ENCODE measurements around the gene MAP3K21. TPM values are rescaled to one million over a fixed set of nuclear protein-coding genes. Genes with fewer than 3 reads are reported as not detected.
A peak's percentile ranks its signal among the peaks of the same experiment; 100 is the strongest.

The MAP3K21 gene
- total RNA-seq, 2 donors from 2014 or later, result 0.14 to 2.8 TPM

DNA sequence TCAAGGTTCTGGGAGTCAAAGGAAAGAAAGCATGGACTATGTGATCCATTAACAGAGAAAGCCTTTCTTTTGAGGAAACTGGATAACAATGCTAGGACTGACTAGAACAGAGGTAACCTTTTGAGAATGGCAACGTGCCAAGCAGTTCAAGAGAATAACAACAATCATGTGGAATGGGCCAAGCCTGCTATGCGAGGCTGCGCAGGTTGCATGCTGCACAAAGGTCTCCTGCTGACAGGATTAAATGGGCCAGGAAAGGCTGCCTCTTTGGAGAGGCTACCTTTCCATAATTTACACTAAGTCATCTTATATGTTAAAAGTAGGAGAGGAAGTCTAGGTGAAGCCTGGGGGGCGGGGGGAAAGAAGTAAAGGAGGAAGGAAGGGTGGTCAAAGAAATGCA lies 37.8 kb upstream of the MAP3K21 start:
- ATAC-seq (ENCODE audit: insufficient number of reproducible peaks, low FRiP score, low read depth) (no peak), DNase-seq (ENCODE audit: low spot score) (no peak)
- H3K4me1 ChIP-seq (ENCODE audit: control insufficient read depth in 1 of 2, low read depth in 2 of 2), result peaks cover 0 to 4% of the 10 kb centered on the region in 2 donors
- no peaks in the 10 kb centered on the region for H3K36me3 ChIP-seq
- H3K9me3 ChIP-seq, result no peaks in the 10 kb centered on the region
- no peak overlapping the region for H3K27ac ChIP-seq
- H3K27me3 ChIP-seq (replicated peaks; ENCODE audit: insufficient read depth), result no peaks in the 10 kb centered on the region
- H3K4me3 ChIP-seq, result no peak overlapping the region
- TF ChIP-seq, protein P1, sequence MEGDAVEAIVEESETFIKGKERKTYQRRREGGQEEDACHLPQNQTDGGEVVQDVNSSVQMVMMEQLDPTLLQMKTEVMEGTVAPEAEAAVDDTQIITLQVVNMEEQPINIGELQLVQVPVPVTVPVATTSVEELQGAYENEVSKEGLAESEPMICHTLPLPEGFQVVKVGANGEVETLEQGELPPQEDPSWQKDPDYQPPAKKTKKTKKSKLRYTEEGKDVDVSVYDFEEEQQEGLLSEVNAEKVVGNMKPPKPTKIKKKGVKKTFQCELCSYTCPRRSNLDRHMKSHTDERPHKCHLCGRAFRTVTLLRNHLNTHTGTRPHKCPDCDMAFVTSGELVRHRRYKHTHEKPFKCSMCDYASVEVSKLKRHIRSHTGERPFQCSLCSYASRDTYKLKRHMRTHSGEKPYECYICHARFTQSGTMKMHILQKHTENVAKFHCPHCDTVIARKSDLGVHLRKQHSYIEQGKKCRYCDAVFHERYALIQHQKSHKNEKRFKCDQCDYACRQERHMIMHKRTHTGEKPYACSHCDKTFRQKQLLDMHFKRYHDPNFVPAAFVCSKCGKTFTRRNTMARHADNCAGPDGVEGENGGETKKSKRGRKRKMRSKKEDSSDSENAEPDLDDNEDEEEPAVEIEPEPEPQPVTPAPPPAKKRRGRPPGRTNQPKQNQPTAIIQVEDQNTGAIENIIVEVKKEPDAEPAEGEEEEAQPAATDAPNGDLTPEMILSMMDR (IDR thresholded peaks at IDR 0.05), result no peak

DNA sequence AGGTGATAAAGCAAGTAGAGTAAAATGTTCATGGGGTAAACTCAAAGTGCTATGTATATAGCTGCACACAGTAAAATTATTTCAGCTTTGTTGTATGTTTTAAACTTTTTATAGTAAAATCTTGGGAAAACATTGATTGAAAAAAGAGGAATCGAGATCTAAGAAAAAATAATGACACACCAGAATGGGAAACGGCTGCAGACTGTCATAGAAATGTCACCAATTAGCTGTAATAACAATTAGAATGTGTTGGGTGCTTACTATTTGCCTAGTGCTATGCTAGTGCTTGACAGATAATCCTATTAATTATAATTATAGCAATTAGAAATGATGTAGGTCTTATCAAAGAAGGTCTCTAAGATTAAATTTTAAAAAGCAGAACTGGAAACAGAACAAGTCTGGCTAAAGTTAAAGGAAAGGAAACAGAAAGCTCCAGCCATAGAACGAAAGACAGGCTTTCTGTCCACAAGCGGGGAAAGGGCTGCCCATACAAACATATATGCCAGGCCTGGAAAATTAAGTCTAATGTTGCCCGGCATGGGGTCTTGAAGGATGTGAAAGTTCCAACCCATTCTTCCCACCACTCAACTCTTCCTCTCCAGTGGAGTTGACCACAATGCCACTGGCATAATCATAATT lies 37.0 kb upstream of the MAP3K21 start:
- TF ChIP-seq, protein P1 (IDR thresholded peaks at IDR 0.05), result no peak
- Histone ChIP-seq H3K9me3 (no peaks in the 10 kb centered on the region), H3K4me3 (no peak overlapping the region), H3K27ac (no peak overlapping the region), H3K36me3 (no peaks in the 10 kb centered on the region), H3K4me1 (ENCODE audit: control insufficient read depth in 1 of 2, low read depth in 2 of 2) (peaks cover 0 to 9% of the 10 kb centered on the region in 2 donors), H3K27me3 (replicated peaks; ENCODE audit: insufficient read depth) (no peaks in the 10 kb centered on the region)
- ATAC-seq (ENCODE audit: insufficient number of reproducible peaks, low FRiP score, low read depth) (no peak), DNase-seq (ENCODE audit: low spot score) (no peak)

DNA sequence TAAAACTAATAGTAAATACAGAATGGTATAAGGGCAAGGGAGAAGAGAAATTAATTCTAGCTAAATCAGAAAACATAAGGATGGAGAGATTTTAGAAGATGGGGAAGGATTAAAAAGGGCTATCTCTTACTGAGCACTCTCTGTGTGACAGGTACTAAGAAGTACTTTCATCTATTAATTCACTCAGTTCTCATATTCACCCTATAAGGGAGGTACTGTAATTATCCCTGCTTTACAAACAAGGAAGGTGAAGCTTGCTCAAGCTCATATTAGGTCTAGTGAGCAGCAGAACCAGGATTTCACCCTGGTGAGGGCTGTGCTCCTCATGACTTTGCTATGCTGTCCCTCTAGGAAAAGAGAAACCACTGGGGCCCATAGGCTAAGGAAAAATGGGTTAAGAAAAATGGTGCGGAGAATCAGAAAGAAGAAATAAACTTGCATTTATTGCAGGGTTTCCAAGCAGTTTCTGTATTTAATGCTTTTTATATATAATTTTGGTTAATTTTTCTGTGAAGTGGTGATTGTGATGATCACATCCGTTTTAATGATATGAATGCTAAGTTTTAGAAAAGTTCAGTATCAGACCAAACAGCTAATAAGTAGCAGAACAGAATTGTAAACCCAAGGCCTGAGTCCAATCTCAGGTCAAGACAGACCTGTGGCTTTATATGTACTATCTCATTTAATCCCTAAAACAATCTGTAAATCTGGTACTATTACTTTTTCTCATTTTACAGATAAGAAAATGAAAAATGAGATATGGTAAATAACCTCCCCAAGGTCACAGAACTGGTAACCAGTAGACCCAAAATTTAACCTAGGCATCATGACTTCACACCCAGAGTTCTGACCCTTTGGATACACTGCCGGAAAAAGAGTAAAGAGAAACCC lies 33.7 kb upstream of the MAP3K21 start:
- no peaks in the 10 kb centered on the region for H3K27me3 ChIP-seq (replicated peaks; ENCODE audit: insufficient read depth)
- H3K9me3 ChIP-seq, result no peaks in the 10 kb centered on the region
- TF ChIP-seq, protein P1 (IDR thresholded peaks at IDR 0.05), result no peak
- no peak overlapping the region for H3K27ac ChIP-seq
- H3K4me3 ChIP-seq, result no peak overlapping the region
- no peak for ATAC-seq (ENCODE audit: insufficient number of reproducible peaks, low FRiP score, low read depth)
- no peak for DNase-seq (ENCODE audit: low spot score)
- H3K4me1 ChIP-seq (ENCODE audit: control insufficient read depth in 1 of 2, low read depth in 2 of 2), result peaks cover 0 to 16% of the 10 kb centered on the region in 2 donors
- H3K36me3 ChIP-seq, result no peaks in the 10 kb centered on the region

DNA sequence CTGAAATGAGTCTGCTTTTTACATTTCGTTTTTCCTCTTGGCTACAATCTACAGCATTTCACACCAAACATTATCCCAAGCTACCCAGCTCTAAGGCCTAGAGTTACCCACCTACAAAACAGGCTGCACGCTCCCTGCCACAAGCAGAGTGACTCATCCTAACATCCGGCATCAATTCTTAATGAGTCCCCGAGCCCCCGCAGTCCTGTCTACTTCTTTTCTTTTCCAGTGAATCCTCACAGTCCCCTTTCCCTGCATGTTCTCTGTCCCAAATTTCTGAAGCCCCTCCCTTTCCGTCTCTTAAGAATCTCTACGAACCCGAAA lies 32.6 kb upstream of the MAP3K21 start:
- H3K27me3 ChIP-seq (replicated peaks; ENCODE audit: insufficient read depth), result no peaks in the 10 kb centered on the region
- no peaks in the 10 kb centered on the region for H3K36me3 ChIP-seq
- H3K27ac ChIP-seq, result peak overlapping the region in 1 of 2 donors; percentile 36
- H3K9me3 ChIP-seq, result no peaks in the 10 kb centered on the region
- H3K4me1 ChIP-seq (ENCODE audit: control insufficient read depth in 1 of 2, low read depth in 2 of 2), result peaks cover 0 to 16% of the 10 kb centered on the region in 2 donors
- TF ChIP-seq, protein P1 (IDR thresholded peaks at IDR 0.05), result no peak
- no peak for DNase-seq (ENCODE audit: low spot score)
- no peak for ATAC-seq (ENCODE audit: insufficient number of reproducible peaks, low FRiP score, low read depth)
- peak overlapping the region; percentile 80 for H3K4me3 ChIP-seq

DNA sequence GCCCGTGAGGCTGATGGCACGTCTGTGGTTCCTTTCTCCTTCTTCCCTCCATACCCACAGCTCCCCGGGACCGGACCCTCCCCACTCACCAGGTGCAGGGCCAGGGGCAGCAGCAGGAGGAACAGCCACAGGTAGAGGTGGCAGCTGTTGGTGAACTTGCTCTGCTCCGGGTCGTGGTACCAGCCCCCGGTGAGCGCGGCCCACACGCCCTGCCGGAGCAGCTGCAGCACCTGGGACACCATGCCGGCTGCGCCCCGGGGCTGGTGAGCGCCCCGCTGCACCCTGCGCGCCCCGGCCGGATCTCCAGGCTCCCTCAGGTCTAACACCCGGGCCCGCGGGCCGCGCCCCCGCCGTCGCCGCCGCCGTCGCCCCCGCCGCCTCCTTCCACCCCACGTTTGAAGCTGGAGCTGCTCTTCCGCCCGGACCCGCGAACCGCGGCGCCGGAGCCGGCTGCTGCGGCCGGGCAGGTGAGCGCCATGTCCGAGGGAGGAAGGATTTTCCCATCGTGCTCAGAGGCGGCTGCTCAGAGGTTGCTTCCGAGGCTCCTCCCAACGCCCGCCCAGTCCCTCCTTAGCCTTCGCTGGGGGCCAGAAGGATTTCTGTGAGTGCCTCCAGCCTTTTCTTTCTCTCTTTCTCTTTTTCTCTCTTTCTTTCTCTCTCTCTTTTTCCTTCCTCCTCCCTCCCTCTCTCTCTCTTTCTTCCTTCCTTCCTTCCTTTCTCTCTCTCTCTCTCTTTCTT lies 32.1 kb upstream of the MAP3K21 start, which contains the start of gene PCNX2:
Gene PCNX2 (minus strand): TSS at position 489 of the 738 bp plus-strand sequence. CDS start 247 bp downstream, at position 242.
- peak within 1 kb of the TSS in 1 of 2 donors; percentile 36 for H3K27ac ChIP-seq
- TF ChIP-seq, protein P1 (IDR thresholded peaks at IDR 0.05), result no peak
- H3K36me3 ChIP-seq, result no peaks in the 10 kb centered on the region

More for the DNA sequence above, 32.1 kb upstream of the MAP3K21 start, which contains the start of gene PCNX2:
- peaks cover 0 to 16% of the 10 kb centered on the region in 2 donors for H3K4me1 ChIP-seq (ENCODE audit: control insufficient read depth in 1 of 2, low read depth in 2 of 2)
- DNase-seq (ENCODE audit: low spot score) (no peak), ATAC-seq (ENCODE audit: insufficient number of reproducible peaks, low FRiP score, low read depth) (no peak)
- H3K4me3 ChIP-seq, result peak within 1 kb of the TSS; percentile 80
- H3K9me3 ChIP-seq, result no peaks in the 10 kb centered on the region
- H3K27me3 ChIP-seq (replicated peaks; ENCODE audit: insufficient read depth), result no peaks in the 10 kb centered on the region

Data from thoracic aorta (tissue), 2 donors.